Smooth muscle cell (in vitro differentiated cells): ENCODE results near the gene ZDHHC1. TPM values are rescaled to one million over a fixed set of nuclear protein-coding genes. Genes with fewer than 3 reads are reported as not detected.

ENCODE experiments used
- DNase-seq: peaks from one replicate; lab custom pipeline; 2025; ENCODE audit not compliant: unreplicated experiment; lab: John Stamatoyannopoulos, UW
- H2AFZ ChIP-seq: fragments of 200-600 bp; sonication (generic); 2 replicates; pipeline ENCODE4 v1.6.0; 2016; ENCODE audit warnings: antibody characterized with exemption, low read depth, mild to moderate bottlenecking
- H3F3A ChIP-seq: fragments of 200-600 bp; sonication (generic); 2 replicates; pipeline ENCODE4 v1.6.0; 2017; ENCODE audit warnings: antibody characterized with exemption, low read depth
- H3K27ac ChIP-seq: fragments of 200-600 bp; sonication (generic); 2 replicates; pipeline ENCODE4 v1.5.1; 2016; ENCODE audit warnings: low read depth, mild to moderate bottlenecking
- H3K27me3 ChIP-seq: fragments of 200-600 bp; sonication (generic); 2 replicates; pipeline ENCODE4 v1.6.1; 2016; ENCODE audit warnings: low read depth, mild to moderate bottlenecking
- H3K36me3 ChIP-seq: fragments of 200-600 bp; sonication (generic); 2 replicates; pipeline ENCODE4 v1.5.1; 2016; ENCODE audit warnings: low read depth
- H3K4me1 ChIP-seq: fragments of 200-600 bp; sonication (generic); 2 replicates; pipeline ENCODE4 v1.5.1; 2016; ENCODE audit warnings: low read depth
- H3K4me2 ChIP-seq: fragments of 200-600 bp; sonication (generic); 2 replicates; pipeline ENCODE4 v1.6.0; 2016; ENCODE audit warnings: mild to moderate bottlenecking
- H3K4me3 ChIP-seq: fragments of 200-600 bp; sonication (generic); 2 replicates; pipeline ENCODE4 v1.5.1; 2016; ENCODE audit warnings: mild to moderate bottlenecking
- H3K79me2 ChIP-seq: fragments of 200-600 bp; sonication (generic); 2 replicates; pipeline ENCODE4 v1.6.0; 2016; ENCODE audit warnings: low read depth, mild to moderate bottlenecking
- H3K9ac ChIP-seq: fragments of 200-600 bp; sonication (generic); 2 replicates; pipeline ENCODE4 v1.6.0; 2016; ENCODE audit warnings: low read depth
- H3K9me3 ChIP-seq: fragments of 200-600 bp; sonication (generic); replicated peaks from 2 replicates; pipeline ENCODE4 v1.5.1; 2016; ENCODE audit warnings: low read depth
- H4K20me1 ChIP-seq: fragments of 200-600 bp; sonication (generic); 2 replicates; pipeline ENCODE4 v1.6.0; 2016; ENCODE audit warnings: low read depth
- WGBS: methylation state at CpG from one replicate; pipeline ENCODE4 v1.1.7; 2016; ENCODE audit warnings: low lambda C conversion rate; 5-methylcytosine and 5-hydroxymethylcytosine counted together
- polyA plus RNA-seq: library from polyadenylated mRNA; unstranded; fragments of >200 nt; fragmentation: Nextera tagmentation; extraction: Ambion mirVana; gene quantifications from 2 replicates; pipeline ENCODE4 v1.2.1, GENCODE V29; 2016
- total RNA-seq: library from RNA; depleted of rRNA; stranded (reverse); fragments of >200 nt; gene quantifications from 2 replicates; pipeline ENCODE4 v1.2.3, GENCODE V29; 2014
- TF ChIP-seq, protein P1 (sequence below): fragments of 200-600 bp; sonication (generic); IDR thresholded peaks from 2 replicates; pipeline ENCODE4 v1.5.1; 2017; ENCODE audit warnings: borderline replicate concordance, mild to moderate bottlenecking, antibody characterized with exemption; ENCODE audit not compliant: insufficient read depth, poor library complexity, severe bottlenecking

ZDHHC1 gene
- total and polyA plus RNA-seq, 2 experiments from 2014 or later = 7.9 to 15.7 TPM

DNA sequence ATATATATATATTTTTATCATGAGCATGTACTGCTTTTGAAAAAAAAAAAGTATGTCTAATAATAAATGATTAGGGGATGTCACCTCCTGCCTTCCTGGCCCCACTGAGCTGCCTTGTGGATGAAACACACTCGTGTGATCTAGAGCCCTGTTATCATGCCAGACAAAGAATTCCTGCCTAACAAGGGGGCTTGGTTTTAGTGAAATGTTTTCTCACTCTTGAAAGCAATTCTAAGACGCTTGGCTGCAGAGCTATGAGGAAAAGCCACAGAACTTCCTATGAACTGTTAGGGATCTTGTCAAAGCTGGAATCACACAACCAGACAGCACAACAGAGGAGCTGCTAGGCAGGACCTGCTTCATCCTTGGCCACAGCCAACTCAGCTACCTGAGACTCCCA lies 4.0 kb downstream of the ZDHHC1 start:
- H3F3A ChIP-seq = peaks cover 4% of the 10 kb centered on the region
- no peak overlapping the region for H3K9ac ChIP-seq
- no peak for DNase-seq
- H3K79me2 ChIP-seq = no peaks in the 10 kb centered on the region
- H3K4me3 ChIP-seq = no peak overlapping the region
- H4K20me1 ChIP-seq = peaks cover 17% of the 10 kb centered on the region
- H2AFZ ChIP-seq = no peak overlapping the region
- H3K27ac ChIP-seq = no peak overlapping the region
- no peaks in the 10 kb centered on the region for H3K36me3 ChIP-seq
- no peaks in the 10 kb centered on the region for H3K9me3 ChIP-seq
- H3K4me1 ChIP-seq = peaks cover 6% of the 10 kb centered on the region
- no peak overlapping the region for H3K4me2 ChIP-seq
- TF ChIP-seq, protein P1, sequence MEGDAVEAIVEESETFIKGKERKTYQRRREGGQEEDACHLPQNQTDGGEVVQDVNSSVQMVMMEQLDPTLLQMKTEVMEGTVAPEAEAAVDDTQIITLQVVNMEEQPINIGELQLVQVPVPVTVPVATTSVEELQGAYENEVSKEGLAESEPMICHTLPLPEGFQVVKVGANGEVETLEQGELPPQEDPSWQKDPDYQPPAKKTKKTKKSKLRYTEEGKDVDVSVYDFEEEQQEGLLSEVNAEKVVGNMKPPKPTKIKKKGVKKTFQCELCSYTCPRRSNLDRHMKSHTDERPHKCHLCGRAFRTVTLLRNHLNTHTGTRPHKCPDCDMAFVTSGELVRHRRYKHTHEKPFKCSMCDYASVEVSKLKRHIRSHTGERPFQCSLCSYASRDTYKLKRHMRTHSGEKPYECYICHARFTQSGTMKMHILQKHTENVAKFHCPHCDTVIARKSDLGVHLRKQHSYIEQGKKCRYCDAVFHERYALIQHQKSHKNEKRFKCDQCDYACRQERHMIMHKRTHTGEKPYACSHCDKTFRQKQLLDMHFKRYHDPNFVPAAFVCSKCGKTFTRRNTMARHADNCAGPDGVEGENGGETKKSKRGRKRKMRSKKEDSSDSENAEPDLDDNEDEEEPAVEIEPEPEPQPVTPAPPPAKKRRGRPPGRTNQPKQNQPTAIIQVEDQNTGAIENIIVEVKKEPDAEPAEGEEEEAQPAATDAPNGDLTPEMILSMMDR = no peak
- WGBS = 28% methylated on average over 2 of the region's 2 CpGs
- H3K27me3 ChIP-seq = no peaks in the 10 kb centered on the region

DNA sequence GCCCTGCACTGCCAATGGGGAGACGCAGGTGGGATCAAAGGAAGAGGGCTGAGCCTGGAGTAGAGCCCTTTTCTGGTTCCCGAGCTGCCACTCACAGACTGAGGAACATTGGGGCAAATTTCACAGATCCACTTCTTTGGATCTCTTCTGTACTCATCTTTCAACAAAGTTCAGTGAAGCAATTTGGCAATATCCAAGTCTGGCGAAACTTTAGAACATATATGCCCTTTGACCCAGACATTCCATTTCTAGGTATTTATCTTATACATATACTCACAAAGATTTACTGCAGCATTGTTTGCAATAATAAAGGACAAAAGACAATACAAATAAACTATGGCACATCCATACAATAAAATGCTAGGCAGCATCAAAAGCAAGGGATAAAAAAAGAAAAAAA lies 4.9 kb downstream of the ZDHHC1 start:
- peaks cover 4% of the 10 kb centered on the region for H3F3A ChIP-seq
- H3K9ac ChIP-seq = no peak overlapping the region
- H3K4me1 ChIP-seq = peaks cover 6% of the 10 kb centered on the region
- no peaks in the 10 kb centered on the region for H3K79me2 ChIP-seq
- no peak overlapping the region for H3K4me3 ChIP-seq
- no peak for DNase-seq
- no peak overlapping the region for H2AFZ ChIP-seq
- no peak overlapping the region for H3K27ac ChIP-seq
- H4K20me1 ChIP-seq = peaks cover 17% of the 10 kb centered on the region
- no peaks in the 10 kb centered on the region for H3K9me3 ChIP-seq
- WGBS = 94% methylated on average over 3 of the region's 3 CpGs
- H3K36me3 ChIP-seq = no peaks in the 10 kb centered on the region
- TF ChIP-seq, protein P1 = no peak
- H3K4me2 ChIP-seq = no peak overlapping the region
- no peaks in the 10 kb centered on the region for H3K27me3 ChIP-seq

DNA sequence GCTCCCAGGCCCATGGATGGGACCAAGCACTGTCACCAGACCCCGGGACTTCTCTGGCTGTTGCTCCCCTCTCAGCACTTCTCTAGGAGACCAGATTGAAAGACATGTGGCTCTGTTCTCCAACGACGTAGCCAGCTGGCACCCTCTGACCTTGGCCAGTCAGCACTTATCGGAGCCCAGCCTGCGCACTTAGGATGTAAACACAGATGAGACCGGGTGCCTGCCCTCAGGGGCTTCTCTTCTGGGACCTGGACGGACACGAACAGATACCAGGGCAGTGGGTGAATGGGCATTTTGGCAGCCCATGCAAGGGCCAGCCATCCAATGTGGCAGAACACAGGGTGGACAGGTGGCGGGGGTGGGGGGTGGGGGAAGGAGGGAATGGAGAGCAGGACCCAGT lies 6.6 kb downstream of the ZDHHC1 start:
- no peak overlapping the region for H3K4me2 ChIP-seq
- no peaks in the 10 kb centered on the region for H3K4me1 ChIP-seq
- no peaks in the 10 kb centered on the region for H3K36me3 ChIP-seq
- H3K4me3 ChIP-seq = no peak overlapping the region
- peaks cover 17% of the 10 kb centered on the region for H4K20me1 ChIP-seq
- H2AFZ ChIP-seq = no peak overlapping the region
- DNase-seq = no peak
- peaks cover 4% of the 10 kb centered on the region for H3F3A ChIP-seq
- H3K27me3 ChIP-seq = no peaks in the 10 kb centered on the region
- H3K27ac ChIP-seq = no peak overlapping the region
- H3K79me2 ChIP-seq = no peaks in the 10 kb centered on the region
- WGBS = 93% methylated on average over 9 of the region's 9 CpGs
- no peak overlapping the region for H3K9ac ChIP-seq
- TF ChIP-seq, protein P1 = no peak
- no peaks in the 10 kb centered on the region for H3K9me3 ChIP-seq

DNA sequence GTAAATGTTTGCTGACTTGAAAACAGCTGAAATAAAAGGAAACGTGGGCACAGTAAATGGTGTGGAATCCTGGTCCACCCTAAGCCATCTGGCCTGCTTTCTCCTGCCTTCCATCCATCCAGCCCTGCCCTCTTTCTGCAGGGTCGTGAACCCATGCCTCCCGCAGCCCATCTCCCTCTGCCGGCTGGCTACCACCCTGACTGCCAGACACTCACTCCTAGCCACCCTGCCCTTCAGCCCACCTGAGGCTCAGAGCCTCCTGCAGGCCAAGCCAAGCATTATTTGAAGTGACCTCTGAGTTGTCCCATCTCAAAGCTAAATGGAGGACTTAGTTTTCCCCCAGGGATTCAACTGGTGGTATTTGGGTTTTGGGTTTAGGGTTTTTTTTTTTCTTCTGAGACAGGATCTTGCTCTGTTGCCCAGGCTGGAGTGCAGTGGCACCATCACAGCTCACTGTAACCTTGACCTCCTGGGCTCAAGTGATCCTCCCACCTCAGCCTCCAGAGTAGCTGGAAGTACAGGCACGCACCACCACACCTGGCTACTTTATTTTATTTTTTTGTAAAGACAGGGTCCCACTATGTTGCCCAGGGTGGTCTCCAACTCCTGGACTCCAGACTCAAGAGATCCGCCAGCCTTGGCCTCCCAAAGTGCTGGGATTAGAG lies 8.4 kb downstream of the ZDHHC1 start:
- Histone ChIP-seq H3K4me1 (no peaks in the 10 kb centered on the region), H3K4me2 (no peak overlapping the region), H4K20me1 (peaks cover 17% of the 10 kb centered on the region), H3K36me3 (no peaks in the 10 kb centered on the region), H2AFZ (no peak overlapping the region), H3K79me2 (no peaks in the 10 kb centered on the region), H3F3A (no peaks in the 10 kb centered on the region), H3K9ac (no peak overlapping the region), H3K27me3 (no peaks in the 10 kb centered on the region), H3K4me3 (no peak overlapping the region), H3K9me3 (no peaks in the 10 kb centered on the region), H3K27ac (no peak overlapping the region)
- TF ChIP-seq, protein P1 = no peak
- no peak for DNase-seq
- WGBS = 87% methylated on average over 6 of the region's 6 CpGs
